CD14-positive monocyte (primary cell): ENCODE results near the gene KRTAP10-5. TPM values are rescaled to one million over a fixed set of nuclear protein-coding genes. Genes with fewer than 3 reads are reported as not detected.

Experiments used
- DNase-seq, 3 donors: peaks; one replicate each; pipeline ENCODE4 v3.0.0-alpha.2; 2011 to 2022
- H2AFZ ChIP-seq: 2 replicates; pipeline ENCODE4 v1.6.0; 2012; ENCODE audit warnings: mild to moderate bottlenecking, low read depth, low read length, inconsistent platforms; ENCODE audit not compliant: insufficient read depth, poor library complexity, severe bottlenecking
- H3K27ac ChIP-seq, 2 donors: 1 replicate in 1 of 2; 2 replicates in 1 of 2; pipeline ENCODE4 v1.5.1; 2012 to 2013; ENCODE audit warnings: low read length in 2 of 2, control low read depth in 1 of 2, inconsistent platforms in 1 of 2, low read depth in 1 of 2, mild to moderate bottlenecking in 1 of 2
- H3K27me3 ChIP-seq, 2 donors: one replicate each; pipeline versions ENCODE4 v1.6.0 to v1.6.1; 2011 to 2013; ENCODE audit warnings: low read length in 2 of 2; ENCODE audit not compliant: control insufficient read depth in 2 of 2, insufficient read depth in 2 of 2
- H3K36me3 ChIP-seq, 2 donors: replicated peaks in 1 of 2; 1 replicate in 1 of 2; 2 replicates in 1 of 2; pipeline versions ENCODE4 v1.5.1 to v1.6.1; 2012 to 2013; ENCODE audit warnings: low read length in 2 of 2, control low read depth in 1 of 2, inconsistent platforms in 1 of 2, mild to moderate bottlenecking in 1 of 2; ENCODE audit not compliant: insufficient read depth in 2 of 2, control insufficient read depth in 1 of 2
- H3K4me1 ChIP-seq, 2 donors: 1 replicate in 1 of 2; 2 replicates in 1 of 2; pipeline versions ENCODE4 v1.5.1 to v1.6.1; 2012 to 2013; ENCODE audit warnings: low read length in 2 of 2, control low read depth in 1 of 2, inconsistent platforms in 1 of 2, mild to moderate bottlenecking in 1 of 2, moderate library complexity in 1 of 2; ENCODE audit not compliant: insufficient read depth in 2 of 2, control insufficient read depth in 1 of 2
- H3K4me2 ChIP-seq: replicated peaks from 2 replicates; pipeline ENCODE3; 2012; ENCODE audit warnings: low read length, moderate library complexity, mild to moderate bottlenecking; ENCODE audit not compliant: poor library complexity, severe bottlenecking; ENCODE audit errors: extremely low read depth
- H3K4me3 ChIP-seq, 3 experiments: fragments of 200-600 bp in 1 of 3; sonication (generic) in 1 of 3; replicated peaks in 1 of 3; 1 replicate in 2 of 3; 2 replicates in 1 of 3; pipeline ENCODE4 v1.5.1; 2011 to 2013; ENCODE audit warnings: low read length in 3 of 3, mild to moderate bottlenecking in 3 of 3, control low read depth in 2 of 3, low read depth in 2 of 3, inconsistent platforms in 1 of 3, moderate library complexity in 1 of 3
- H3K79me2 ChIP-seq: 2 replicates; pipeline ENCODE4 v1.6.0; 2012; ENCODE audit warnings: mild to moderate bottlenecking, control low read depth, inconsistent platforms, low read length, moderate library complexity; ENCODE audit not compliant: insufficient read depth
- H3K9ac ChIP-seq: 2 replicates; pipeline ENCODE4 v1.6.0; 2017; ENCODE audit warnings: low read length, mild to moderate bottlenecking; ENCODE audit not compliant: insufficient read depth, poor library complexity, severe bottlenecking
- H3K9me3 ChIP-seq, 2 donors: replicated peaks in 1 of 2; 1 replicate in 1 of 2; 2 replicates in 1 of 2; pipeline versions ENCODE4 v1.5.1 to v1.6.1; 2012 to 2013; ENCODE audit warnings: low read length in 2 of 2, control low read depth in 1 of 2; ENCODE audit not compliant: control insufficient read depth in 1 of 2, insufficient read depth in 1 of 2
- H4K20me1 ChIP-seq: 2 replicates; pipeline ENCODE4 v1.6.0; 2012; ENCODE audit warnings: mild to moderate bottlenecking, low read length, control low read depth, moderate library complexity; ENCODE audit not compliant: insufficient read depth
- H3K27ac Mint-ChIP-seq, 7 donors: one replicate each; pipeline ENCODE4 v1.8.0; 2020; ENCODE audit warnings: mild to moderate bottlenecking in 7 of 7, mixed read lengths in 7 of 7, moderate library complexity in 6 of 7, inconsistent platforms in 2 of 7
- H3K27me3 Mint-ChIP-seq, 3 donors: one replicate each; pipeline ENCODE4 v1.8.0; 2021 to 2022; ENCODE audit warnings: low read depth in 3 of 3, mild to moderate bottlenecking in 3 of 3, mixed read lengths in 3 of 3, moderate library complexity in 3 of 3, inconsistent platforms in 1 of 3
- H3K36me3 Mint-ChIP-seq, 2 donors: one replicate each; pipeline ENCODE4 v1.8.0; 2020; ENCODE audit warnings: mixed read lengths in 2 of 2, inconsistent platforms in 1 of 2, mild to moderate bottlenecking in 1 of 2
- H3K4me1 Mint-ChIP-seq: one replicate; pipeline ENCODE4 v1.8.0; 2020; ENCODE audit warnings: mild to moderate bottlenecking, mixed read lengths
- H3K4me3 Mint-ChIP-seq, 2 donors: one replicate each; pipeline ENCODE4 v1.8.0; 2020; ENCODE audit warnings: mild to moderate bottlenecking in 2 of 2, mixed read lengths in 2 of 2, moderate library complexity in 1 of 2
- H3K9me3 Mint-ChIP-seq, 7 donors: one replicate each; pipeline ENCODE4 v1.8.0; 2020 to 2022; ENCODE audit warnings: mixed read lengths in 7 of 7, mild to moderate bottlenecking in 6 of 7, moderate library complexity in 6 of 7, inconsistent platforms in 2 of 7
- WGBS: methylation state at CpG from one replicate; pipeline ENCODE4 v1.1.5; 2013; ENCODE audit warnings: missing lambda C conversion rate; ENCODE audit not compliant: insufficient coverage; 5-methylcytosine and 5-hydroxymethylcytosine counted together
- intact Hi-C, 2 donors: fragments of 100-400 bp; cut with micrococcal nuclease; formaldehyde crosslinking; loops; one replicate each; pipeline versions ENCODE4 v1.15.0 to v1.15.1; 2023
- polyA plus RNA-seq, 3 donors: library from polyadenylated mRNA; depleted of rRNA in 1 of 3; unstranded in 2 of 3; stranded (reverse) in 1 of 3; fragments of 300-500 nt in 2 of 3; fragments of >200 nt in 1 of 3; fragmentation: Illumina TruSeq in 2 of 3; gene quantifications; 1 replicate in 2 of 3; 2 replicates in 1 of 3; pipeline ENCODE4 v1.2.3, GENCODE V29; 2012 to 2021
- TF ChIP-seq, protein P1 (sequence below): fragments of 200-600 bp; IDR thresholded peaks from one replicate; pipeline ENCODE4 v1.8.0; 2022; ENCODE audit warnings: antibody characterized with exemption, mild to moderate bottlenecking

Gene KRTAP10-5
- polyA plus RNA-seq, 3 donors, result not detected

DNA sequence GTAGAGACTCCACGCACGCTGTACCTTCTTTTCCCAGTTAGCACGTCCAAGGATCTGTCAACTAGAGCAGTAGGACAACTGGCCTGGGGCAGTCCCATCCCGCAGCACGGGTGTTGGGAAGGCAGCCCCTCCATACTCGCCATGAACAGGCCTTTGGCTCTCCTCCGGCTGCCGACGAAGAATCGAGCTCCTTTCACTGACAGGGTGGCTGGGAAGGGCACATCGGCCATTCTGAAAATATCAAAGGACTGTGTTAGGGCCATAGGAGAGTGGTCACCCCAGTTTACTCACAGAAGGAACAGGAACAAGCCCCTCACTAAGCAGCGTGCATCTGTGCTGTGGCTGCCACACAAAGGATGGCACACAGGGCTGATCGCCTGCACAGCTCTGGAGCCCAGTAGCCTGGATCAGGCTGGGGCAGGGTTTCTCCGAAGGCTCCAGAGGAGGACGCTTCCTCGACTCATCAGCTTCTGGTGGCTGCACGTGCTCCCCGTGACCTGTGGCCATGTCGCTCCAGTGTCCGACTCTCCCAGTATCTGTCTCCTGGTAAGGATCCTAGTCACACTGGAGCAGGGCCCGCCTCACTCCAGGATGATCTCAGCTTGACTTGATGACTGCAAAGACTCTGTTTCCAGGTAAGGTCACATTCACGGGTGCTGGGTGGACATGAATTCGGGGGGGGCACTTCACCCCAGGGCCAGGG lies 49.4 kb downstream of the KRTAP10-5 start:
- Histone ChIP-seq H2AFZ (no peak overlapping the region), H3K4me1 (no peaks in the 10 kb centered on the region), H3K4me2 (no peak overlapping the region), H4K20me1 (no peaks in the 10 kb centered on the region), H3K27ac (no peak overlapping the region), H3K79me2 (no peaks in the 10 kb centered on the region), H3K4me3 (no peak overlapping the region), H3K27me3 (no peaks in the 10 kb centered on the region), H3K36me3 (no peaks in the 10 kb centered on the region), H3K9me3 (no peaks in the 10 kb centered on the region), H3K9ac (no peak overlapping the region)
- H3K27ac Mint-ChIP-seq, result no peak overlapping the region
- H3K36me3 Mint-ChIP-seq, result no peaks in the 10 kb centered on the region
- WGBS, result 88% methylated on average over 22 of the region's 23 CpGs
- H3K4me1 Mint-ChIP-seq, result no peaks in the 10 kb centered on the region
- TF ChIP-seq, protein P1, sequence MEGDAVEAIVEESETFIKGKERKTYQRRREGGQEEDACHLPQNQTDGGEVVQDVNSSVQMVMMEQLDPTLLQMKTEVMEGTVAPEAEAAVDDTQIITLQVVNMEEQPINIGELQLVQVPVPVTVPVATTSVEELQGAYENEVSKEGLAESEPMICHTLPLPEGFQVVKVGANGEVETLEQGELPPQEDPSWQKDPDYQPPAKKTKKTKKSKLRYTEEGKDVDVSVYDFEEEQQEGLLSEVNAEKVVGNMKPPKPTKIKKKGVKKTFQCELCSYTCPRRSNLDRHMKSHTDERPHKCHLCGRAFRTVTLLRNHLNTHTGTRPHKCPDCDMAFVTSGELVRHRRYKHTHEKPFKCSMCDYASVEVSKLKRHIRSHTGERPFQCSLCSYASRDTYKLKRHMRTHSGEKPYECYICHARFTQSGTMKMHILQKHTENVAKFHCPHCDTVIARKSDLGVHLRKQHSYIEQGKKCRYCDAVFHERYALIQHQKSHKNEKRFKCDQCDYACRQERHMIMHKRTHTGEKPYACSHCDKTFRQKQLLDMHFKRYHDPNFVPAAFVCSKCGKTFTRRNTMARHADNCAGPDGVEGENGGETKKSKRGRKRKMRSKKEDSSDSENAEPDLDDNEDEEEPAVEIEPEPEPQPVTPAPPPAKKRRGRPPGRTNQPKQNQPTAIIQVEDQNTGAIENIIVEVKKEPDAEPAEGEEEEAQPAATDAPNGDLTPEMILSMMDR, result no peak
- no peak overlapping the region for H3K4me3 Mint-ChIP-seq
- H3K27me3 Mint-ChIP-seq, result peaks cover 1 to 15% (median 9%) of the 10 kb centered on the region in 3 donors
- intact Hi-C loops, result no loop called here
- DNase-seq, result no peak
- H3K9me3 Mint-ChIP-seq, result peaks cover 0 to 4% (median 0%) of the 10 kb centered on the region in 7 donors

DNA sequence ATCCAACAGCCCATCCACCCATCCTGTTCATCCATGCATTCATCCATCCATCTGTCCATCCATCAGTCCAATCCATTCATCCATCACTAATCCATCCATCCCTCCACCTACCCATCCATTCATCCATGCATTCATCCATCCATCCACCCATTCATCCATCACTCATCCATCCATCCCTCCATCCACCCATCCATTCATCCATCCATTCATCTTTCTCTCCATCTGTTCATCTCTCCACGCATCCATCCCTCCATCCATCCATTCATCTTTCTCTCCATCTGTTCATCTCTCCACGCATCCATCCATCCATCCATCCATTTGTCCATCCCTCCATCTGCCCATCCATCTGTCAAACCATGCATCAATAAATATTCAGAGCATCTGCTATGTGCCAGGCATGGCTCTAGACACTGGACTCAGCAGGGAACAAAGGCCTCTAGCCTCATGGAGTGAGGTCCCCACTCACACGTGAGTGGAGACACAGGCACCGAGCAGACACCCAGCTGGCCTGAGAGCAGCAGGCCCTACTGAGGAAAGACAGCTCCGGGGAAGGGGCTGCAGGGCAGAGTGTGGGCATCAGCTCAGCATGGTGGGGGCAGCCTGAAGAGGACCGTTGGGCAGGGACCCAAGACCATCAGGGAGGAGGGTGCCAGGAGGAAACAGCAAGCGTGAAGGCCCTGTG lies 50.0 kb downstream of the KRTAP10-5 start:
- Histone ChIP-seq H3K4me3 (no peak overlapping the region), H3K9ac (peak overlapping the region; percentile 8), H4K20me1 (no peaks in the 10 kb centered on the region), H3K79me2 (no peaks in the 10 kb centered on the region), H3K27me3 (no peaks in the 10 kb centered on the region), H3K36me3 (no peaks in the 10 kb centered on the region), H2AFZ (no peak overlapping the region), H3K9me3 (no peaks in the 10 kb centered on the region), H3K4me1 (no peaks in the 10 kb centered on the region), H3K27ac (no peak overlapping the region), H3K4me2 (no peak overlapping the region)
- TF ChIP-seq, protein P1, result no peak
- Mint-ChIP-seq H3K27ac (peak overlapping the region in 1 of 7 donors; percentile 31), H3K36me3 (no peaks in the 10 kb centered on the region), H3K27me3 (peaks cover 1 to 10% (median 9%) of the 10 kb centered on the region in 3 donors), H3K9me3 (peaks cover 0 to 6% (median 0%) of the 10 kb centered on the region in 7 donors), H3K4me3 (no peak overlapping the region), H3K4me1 (no peaks in the 10 kb centered on the region)
- intact Hi-C loops, result no loop called here
- no peak for DNase-seq
- WGBS, result 93% methylated on average over 7 of the region's 7 CpGs
